HG03521 (cell line): ENCODE measurements around the gene TRRAP.
"Not testable (repeated sequence)": the region's sequence is repeated elsewhere in the genome, so short reads cannot be mapped to it uniquely, and the experiment has no call there.

Source experiments
- ATAC-seq: cut with Tn5 transposase; IDR thresholded peaks from one replicate; pipeline ENCODE4 v1.9.1; 2021; ENCODE audit warnings: mild to moderate bottlenecking, moderate library complexity; ENCODE audit not compliant: unreplicated experiment

Gene TRRAP

DNA sequence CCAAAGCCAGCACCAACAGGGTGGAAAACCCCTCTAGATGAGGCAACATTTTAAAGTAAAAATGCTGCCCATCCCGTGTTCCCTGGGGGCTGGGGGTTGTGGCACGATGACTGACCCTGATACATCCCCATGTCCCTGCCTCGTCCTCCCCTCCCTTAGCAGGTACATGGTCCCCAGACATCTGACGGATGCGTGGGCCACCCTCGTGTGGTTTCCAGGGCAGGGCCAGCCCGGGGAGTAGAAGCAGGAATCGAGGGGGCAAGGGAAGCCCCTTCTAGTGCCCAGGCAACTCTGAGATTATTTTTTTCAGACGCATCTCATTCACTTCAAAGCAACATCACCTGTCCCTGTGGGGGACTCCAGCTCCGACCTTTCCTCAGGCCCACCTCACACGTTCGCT lies 12.0 kb upstream of the TRRAP start:
- no peak for ATAC-seq

DNA sequence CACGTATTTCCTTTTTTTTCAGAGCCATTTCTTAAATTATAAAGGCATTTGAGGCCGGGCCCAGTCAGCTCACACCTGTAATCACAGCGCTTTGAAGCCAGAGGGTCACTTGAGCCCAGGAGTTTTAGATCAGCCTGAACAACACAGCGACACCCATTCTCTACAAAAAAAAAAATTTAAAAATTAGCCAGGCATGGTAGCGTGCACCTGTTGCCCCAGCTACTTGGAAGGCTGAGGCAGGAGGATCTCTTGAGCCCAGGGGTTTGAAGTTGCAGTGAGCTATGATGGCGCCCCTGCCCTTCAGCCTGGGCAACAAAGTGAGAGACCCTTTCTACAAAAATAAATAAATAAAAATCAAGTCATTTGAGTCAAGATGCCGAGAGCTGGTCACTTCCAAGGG lies 11.6 kb upstream of the TRRAP start:
- no peak for ATAC-seq

DNA sequence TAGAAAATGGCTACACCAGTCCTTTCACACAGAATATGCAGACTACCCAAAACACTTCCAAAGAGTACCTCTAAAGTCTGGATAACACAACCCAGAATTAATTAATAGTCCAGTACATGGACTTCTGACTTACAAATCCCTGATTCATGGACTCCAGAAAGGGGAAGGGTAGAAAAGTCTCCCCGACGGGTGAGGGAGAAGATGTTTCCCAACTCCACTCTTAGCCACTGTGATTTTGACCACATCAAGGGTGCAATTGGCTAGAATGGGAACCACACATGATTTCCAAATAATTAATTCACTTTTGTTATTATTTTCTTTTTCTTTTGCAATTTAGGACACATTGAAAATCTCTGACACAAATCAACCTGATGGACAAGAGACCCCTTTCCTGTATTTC lies 9.9 kb upstream of the TRRAP start:
- no peak for ATAC-seq

DNA sequence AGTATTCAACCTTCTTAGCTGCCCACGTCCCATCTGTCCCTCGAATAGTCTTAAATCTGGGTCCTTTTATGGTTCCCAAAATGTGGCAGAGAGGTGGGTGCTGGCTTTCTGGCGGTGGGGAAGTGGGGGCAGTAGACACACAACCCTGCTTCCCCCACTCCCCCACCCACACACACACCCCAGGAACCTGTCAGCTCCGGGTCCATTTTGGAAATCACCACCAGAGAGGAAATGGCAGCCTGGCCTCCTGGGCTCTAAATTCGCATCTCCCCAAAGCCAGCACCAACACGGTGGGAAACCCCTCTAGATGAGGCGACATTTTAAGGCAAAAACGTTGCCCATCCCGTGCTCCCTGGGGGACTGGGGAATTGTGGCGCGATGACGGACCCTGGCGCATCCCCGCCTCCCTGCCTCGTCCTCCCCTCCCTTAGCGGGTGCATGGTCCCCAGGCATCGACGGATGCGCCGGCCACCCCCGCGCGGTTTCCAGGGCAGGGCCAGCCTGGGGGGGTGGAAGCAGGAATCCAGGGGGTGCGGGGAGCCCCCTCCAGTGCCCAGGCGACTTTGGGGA lies 9.2 kb upstream of the TRRAP start:
- no peak for ATAC-seq

DNA sequence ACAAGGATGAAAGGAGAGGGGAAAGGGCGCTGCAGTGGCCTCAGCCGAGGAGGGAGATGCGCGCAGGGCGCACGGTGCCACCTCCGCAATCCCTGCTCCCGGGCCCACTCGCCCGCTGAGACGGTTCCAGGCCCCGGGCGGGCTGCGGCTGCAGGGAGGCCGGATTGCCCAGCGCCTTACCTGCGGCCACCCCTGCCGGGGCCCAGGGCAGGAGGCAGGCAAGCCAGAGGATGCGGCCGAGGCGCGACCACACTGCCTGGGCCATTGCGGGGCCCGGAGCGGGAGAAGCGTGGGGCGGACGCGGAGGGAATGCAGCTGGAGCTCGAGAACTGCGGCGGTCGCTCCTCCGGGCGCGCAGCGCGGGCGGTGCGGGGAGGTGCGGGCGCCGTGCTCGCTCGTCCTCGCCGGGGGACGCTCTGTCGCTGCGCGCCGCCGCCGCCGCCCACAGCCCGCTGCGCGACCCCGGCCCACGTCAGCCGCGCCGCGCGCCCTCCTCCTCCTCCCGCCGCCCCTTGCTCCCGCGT lies 8.7 kb upstream of the TRRAP start, which contains the start of gene TMEM130:
TSS of gene TMEM130 (minus strand) at position 418 of the 524 bp plus-strand sequence. CDS start at position 265, 153 bp downstream.
- ATAC-seq = no peak

DNA sequence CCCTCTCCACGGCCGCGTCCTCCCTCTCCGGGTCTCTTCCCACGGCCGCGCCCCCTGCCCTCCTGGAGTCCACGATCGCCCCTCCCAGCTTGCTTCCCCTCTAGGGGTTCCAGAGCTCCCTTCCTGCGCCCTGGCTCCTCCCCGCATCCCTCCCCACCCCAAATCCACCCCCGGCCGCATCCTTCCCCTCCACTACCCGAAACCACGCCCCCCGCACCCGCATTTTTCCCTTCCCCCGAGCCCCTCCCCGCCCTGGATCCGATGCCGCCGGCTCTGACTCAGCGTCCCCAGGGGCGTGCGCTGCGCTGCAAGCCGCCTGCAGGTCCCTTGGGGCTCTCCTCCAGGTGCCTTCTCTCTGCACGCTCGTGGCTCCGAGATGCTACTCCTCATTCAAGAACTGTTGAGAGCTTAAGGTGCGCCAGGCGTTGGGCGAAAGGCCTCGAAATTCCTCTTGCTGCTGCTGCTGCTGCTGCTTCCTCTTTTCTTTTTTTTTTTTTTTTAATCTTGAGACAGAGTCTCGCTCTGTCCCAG lies 8.1 kb upstream of the TRRAP start:
- peak; percentile 71 for ATAC-seq

DNA sequence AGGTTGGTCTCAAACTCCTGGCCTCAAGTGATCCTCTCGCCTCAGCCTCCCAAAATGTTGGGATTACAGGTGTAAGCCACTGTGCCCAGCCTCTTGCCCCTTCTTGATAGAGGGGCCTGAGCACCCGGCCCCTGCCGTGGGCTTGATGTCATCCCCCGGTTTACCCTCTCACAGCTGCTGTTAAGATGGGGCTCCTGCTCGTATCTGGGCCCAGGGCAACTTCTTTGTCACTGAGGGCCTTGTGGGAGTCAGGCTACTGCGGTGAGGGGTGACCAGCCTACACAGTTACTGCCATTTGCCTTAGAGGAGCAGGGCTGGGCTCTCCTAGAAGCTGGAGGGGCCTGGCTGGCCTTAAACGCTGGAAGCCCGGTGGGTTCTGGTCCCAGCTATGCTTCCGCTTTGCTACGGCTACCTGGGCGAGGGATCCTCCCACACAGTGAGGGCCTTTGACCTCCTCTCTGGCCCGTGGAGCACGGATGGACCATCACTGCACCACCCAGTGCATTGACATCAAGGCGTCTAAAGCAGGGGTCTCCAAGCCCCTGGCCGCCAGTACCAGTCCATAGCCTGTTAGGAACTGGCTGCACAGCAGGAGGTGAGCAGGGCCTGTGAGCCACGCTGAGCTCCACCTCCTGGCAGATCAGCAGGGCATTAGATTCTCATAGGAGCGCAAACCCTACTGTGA lies 7.4 kb upstream of the TRRAP start:
- ATAC-seq = no peak

DNA sequence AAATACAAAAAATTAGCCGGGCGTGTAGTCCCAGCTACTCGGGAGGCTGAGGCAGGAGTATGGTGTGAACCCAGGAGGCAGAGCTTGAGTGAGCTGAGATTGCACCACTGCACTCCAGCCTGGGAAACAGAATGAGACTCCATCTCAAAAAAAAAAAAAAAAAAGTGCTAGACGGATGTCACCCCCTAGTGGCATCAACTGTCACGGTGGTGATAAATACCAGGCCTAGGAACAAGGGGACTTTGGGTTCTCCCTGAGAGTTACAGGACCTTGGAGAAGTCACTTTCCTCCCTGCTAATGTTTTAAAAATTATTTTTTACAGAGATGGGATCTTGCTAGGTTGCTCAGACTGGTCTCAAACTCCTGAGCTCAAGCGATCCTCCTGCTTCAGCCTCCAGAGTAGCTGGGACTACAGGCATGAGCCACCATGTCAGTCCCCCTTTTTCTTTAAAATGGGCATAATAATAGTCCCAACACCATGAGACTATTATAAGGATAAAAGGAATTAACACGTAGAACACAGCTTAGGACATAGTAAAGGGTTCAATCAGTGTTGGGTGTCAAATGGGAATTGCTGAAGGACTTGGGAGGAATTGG lies 5.9 kb upstream of the TRRAP start:
- ATAC-seq = no peak

DNA sequence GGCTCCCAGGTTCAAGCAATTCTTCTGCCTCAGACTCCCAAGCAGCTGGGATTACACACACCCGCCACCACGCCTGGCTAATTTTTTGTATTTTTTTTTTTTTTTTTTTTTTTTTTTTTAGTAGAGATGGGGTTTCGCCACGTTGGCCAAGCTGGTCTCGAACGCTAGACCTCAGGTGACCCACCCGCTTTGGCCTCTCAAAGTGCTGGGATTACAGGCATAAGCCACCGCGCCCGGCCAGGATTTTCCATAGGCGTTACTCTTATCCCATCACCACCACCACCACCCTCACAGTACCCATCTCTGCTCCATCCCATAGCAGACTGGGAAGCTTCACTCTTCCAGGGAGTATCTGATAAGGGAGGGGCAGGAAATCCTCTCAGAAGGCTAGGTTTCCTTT lies 4.7 kb upstream of the TRRAP start:
- ATAC-seq = not testable (repeated sequence)

DNA sequence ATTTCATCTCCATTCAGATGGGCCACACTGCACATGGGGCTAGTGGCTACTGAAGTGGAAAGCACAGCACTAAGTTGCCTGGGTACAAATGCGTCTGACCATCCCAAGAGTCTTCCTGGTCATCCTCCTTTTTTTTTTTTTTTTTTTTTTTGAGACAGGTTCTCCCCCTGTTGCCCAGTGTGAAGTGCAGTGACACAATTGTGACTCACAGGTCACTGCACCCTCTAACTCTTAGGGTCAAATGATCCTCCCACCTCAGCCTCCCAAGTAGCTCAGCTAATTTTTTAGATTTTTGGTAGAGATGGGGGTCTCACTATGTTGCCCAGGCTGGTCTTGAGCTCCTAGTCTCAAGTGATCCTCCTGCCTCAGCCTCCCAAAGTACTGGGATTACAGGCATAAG lies 3.4 kb upstream of the TRRAP start:
- ATAC-seq = no peak

DNA sequence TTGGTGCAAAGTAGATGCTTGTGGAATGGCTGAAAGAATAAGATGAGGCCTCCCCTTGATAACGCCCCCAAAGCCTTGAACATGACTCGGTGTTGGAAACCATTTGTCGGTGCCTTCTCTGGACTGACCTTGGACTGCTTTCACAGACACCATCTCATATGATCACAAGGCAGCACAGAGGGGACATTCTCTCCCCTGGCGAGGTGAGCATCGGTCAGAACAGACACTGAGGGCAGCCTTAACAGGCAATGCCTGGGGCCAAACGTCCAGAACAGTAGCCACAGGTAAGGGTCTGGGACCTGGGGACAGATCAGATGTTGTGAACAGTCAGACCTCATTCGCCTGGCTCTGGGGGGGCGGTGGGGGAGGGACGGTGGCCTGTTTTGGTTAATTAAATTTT lies 2.8 kb upstream of the TRRAP start:
- no peak for ATAC-seq

DNA sequence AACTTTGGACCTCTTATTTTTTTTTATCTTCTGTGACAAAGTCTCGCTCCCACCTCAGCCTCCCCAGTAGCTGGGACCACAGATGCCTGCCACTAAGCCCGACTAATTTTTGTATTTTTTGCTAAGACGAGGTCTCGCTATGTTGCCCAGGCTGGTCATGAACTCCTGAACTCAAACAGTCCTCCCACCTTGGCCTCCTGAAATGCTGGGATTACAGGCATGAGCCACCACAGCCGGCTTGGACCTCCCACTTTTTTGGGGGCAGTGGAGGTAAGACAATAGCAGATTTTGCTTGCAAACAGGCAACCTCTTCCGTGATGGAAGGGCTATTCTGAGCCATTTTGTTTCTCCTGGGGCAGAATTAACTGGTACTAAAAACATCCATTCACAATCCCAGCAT lies 1.2 kb upstream of the TRRAP start:
- no peak for ATAC-seq

DNA sequence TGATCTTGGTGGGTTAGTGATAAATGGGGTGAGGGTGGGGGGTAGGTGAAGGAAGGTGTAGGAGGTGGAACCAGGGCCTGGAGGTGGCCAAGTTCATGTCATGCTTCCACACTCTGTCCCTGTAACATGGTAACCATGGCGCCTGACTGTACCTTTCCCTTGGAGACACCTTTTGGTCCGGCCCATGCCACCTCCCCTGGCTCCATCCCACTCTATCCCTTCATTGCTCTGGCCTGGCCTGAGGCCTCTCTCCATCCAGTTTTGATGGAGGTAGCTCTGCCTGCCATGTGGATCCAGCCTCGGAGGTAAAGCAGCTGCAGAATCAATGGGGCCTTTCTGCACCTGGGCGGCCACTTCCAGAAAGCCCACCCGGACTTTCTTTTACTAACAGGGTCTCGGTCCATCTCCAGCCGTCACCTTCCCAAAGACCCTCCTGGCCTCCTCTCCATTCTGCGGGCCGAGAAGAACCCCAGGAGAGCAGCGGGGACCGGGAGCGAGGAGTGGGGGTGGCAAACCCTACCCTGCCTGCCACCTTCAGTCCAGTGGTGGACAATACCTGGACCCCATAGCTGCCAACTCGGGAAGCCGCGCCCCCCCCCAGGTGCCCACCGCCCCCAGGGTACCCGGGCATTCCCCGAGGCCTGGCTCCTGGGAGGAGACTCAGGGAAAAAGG lies 504 bp upstream of the TRRAP start:
- ATAC-seq = no peak

DNA sequence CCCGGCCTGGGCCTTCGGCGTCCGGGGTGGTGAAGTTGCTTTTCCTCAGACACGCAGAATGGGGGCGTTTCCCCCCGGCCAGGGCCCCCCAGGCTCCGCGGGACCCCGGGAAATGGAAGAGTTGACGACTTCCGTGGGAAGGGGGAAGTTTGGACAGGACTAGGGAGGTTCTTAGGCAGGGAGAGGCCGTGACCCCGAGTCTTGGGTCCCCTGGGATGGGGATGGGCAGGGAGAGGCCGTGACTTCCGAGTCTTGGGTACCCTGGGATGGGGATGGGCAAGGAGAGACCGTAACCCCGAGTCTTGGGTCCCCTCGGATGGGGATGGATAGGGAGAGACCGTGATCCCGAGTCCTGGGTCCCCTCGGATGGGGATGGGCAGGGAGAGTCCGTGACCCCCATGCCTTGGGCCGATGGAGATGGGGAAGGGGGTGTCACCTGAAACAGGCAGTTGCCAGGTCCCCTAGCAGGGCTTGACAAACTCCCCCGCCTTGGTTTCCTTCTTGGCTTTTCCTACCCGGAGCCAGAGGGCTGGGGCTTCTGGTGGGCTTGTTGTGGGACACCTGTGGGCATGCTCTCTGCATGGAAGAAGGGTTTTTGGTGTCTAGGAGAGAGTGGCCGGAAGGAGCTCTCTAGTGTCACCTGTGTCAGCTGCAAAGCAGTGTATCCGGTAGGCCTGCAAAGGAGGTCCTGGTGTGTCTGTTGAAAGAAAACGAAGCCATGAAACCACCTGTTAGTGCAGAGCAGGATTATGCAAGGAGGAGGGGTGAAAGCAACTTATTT lies 1.1 kb downstream of the TRRAP start:
- ATAC-seq = peak; percentile 60

DNA sequence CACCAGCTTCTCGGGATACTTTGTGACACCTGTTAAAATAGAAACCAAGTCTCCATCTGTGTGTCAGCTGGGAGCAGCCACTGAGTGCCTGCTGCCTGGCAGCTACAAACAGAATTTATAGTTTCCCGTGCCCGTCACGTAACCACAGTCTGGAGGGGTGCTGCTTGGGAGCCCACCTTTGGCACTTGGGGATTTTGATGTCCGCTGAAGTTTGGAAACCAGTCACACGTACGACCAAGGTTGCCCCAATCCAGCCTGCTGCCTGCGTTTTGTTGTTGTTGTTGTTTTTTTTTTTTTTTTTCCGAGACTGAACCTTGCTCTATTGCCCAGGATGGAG lies 1.6 kb downstream of the TRRAP start:
- ATAC-seq = no peak

DNA sequence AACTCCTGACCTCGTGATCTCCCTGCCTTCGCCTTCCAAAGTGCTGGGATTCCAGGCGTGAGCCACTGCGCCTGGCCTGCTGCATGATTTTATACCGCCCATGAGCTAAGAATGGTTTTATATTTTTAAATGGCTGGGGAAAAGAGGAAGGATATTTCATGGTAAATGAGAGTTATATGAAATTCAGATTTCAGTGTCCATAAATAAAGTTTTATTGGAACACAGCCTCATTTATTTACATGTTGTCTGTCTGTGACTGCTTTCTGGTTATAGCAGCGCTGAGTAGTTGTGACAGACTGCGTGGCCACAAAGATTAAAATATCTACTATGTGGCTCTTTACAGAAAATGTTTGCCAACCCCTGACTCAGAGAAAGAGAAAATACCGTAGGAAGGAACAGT lies 2.2 kb downstream of the TRRAP start:
- ATAC-seq = no peak

DNA sequence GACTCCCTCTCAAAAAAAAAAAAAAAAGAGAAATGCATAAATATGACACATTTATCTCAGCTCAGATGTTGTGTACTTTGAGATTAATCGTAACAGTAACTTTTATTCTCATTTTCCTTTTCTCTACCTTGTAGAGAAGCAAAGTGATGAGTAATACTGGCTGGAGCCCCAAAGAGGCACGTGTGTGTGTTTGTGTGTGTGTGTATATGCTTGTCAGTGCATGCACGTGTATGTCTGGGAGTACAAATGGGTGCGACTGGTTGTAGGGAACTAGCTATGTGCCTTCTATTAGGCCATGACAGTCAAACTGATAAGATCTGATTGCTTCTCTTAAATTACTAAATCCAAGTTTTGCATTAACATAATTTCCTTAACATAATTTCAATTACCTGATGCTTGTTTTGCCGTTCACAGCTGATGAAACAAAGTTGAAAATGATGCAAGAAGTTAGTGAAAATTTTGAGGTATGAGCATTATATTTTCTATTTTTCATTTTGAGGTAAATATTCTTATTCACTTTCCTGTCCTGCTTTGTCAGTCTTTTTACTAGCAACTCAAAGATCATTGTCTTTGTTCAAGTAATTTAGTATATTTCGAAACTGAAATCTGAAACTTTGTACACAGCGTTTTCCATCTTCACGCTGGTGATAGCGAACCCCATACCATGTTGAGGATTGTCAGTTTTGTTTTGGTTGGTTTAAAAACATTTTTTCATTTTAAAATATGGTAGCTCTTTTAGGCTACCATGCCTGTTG lies 3.4 kb downstream of the TRRAP start:
- no peak for ATAC-seq

DNA sequence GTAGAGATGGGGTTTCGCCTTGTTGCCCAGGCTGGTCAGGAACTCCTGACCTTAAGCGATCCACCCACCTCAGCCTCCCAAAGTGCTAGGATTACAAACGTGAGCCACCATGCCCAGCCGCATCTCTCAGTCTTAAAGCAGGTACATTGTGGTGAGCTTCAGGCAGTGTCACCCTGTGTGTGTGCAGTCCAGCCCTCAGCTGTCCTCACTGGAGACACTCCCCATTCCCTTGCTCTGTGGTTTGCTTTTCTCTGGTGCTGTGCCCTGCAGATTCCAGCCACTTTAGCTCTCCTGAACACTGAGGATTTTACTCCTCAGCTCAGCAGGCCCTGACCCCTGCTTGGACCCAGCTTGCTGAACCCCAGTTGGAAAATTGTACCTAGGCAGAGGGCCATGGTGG lies 6.1 kb downstream of the TRRAP start:
- no peak for ATAC-seq

DNA sequence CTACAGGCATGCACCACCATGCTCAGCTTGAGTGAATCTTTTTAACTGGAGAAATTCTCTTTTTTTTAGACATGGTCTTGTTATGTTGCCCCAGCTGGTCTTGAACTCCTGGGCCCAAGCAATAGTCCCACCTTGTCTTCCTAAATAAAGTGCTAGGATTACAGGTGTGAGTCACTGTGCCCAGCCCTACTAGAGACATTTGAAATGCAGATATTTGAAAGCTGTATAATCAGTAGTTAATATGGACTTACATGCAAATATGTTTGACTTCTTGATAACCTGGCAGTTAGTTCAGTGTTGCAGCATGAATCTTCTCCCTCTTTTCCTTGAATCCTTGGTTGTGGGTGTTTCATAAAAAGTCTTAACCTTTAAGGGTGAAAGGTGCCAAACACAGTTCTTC lies 8.7 kb downstream of the TRRAP start:
- no peak for ATAC-seq

DNA sequence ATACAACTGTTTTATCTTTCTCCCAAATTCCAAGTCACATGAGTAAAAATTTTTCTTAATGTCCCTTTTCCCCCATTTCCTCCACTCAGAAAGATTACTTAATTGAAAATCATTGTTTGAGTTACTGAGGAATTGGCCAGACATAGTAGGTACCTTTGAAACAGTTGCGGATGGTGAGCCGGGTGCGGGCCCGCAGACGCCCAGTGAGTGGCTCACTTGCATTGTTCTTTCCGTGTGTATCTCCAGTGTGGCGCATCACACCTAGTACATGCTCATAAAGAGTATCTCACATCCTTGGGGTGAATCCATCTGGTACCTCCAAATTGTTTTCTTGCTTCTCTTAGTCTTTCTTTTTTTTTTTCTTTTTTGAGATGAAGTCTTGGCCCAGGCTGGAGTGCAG lies 14.3 kb downstream of the TRRAP start:
- ATAC-seq = no peak
